GM04503 (cell line): ENCODE data around the gene NSMCE4A.
"Not testable (repeated sequence)": the region's sequence is repeated elsewhere in the genome, so short reads cannot be mapped to it uniquely, and the experiment has no call there.

Experiments used
- DNase-seq: peaks from one replicate; pipeline ENCODE4 v3.0.0-alpha.2; 2012; ENCODE audit warnings: low read depth

The NSMCE4A gene, protein sequence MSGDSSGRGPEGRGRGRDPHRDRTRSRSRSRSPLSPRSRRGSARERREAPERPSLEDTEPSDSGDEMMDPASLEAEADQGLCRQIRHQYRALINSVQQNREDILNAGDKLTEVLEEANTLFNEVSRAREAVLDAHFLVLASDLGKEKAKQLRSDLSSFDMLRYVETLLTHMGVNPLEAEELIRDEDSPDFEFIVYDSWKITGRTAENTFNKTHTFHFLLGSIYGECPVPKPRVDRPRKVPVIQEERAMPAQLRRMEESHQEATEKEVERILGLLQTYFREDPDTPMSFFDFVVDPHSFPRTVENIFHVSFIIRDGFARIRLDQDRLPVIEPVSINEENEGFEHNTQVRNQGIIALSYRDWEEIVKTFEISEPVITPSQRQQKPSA

DNA sequence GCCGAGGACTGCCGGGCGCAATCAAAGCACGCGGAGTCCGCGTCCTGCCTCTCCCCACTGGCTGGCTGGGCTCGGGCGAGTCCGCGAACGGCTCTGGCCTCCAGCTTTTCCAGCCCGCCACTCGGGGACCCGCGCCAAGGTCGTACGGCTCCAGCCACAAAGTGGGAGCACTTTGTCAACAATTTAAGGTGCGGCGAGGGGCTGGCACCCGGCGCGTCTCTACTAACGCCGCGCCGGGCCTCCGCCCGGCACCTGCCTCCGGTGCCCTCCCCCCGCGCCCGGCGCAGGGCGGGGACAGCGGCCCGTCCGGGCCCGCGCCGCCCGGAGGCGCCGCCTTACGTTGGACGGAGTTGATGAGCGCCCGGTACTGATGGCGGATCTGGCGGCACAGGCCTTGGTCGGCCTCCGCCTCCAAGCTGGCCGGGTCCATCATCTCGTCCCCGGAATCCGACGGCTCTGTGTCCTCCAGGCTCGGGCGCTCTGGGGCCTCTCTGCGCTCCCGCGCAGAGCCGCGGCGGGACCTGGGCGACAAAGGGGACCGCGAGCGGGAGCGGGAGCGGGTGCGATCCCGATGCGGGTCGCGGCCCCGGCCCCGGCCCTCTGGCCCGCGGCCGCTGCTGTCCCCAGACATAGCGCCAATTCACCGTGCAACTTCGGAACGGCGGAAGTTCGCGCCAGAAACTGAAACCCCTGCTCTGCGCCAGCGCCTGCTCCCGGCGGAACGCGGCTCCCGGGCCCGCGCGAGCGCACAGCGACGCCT lies at the start of gene NSMCE4A:
TSS of gene NSMCE4A (minus strand) at position 683 of the 760 bp plus-strand sequence. CDS start at position 631, 52 bp downstream.
- DNase-seq, result peak; percentile 21

DNA sequence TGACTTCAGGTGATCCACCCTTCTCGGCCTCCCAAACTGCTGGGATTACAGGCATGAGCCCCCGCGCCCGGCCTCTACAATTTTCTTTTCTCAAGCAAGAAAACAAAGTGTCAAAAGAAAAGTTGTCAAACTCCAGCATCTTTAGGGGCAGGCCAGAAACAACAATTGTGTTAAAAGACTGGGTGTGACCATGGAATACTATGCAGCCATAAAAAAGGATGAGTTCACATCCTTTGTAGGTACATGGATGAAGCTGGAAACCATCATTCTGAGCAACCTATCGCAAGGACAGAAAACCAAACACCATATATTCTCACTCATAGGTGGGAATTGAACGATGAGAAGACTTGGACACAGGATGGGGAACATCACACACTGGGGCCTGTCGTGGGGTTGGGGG lies 48.2 kb upstream of the NSMCE4A start:
- DNase-seq, result not testable (repeated sequence)

DNA sequence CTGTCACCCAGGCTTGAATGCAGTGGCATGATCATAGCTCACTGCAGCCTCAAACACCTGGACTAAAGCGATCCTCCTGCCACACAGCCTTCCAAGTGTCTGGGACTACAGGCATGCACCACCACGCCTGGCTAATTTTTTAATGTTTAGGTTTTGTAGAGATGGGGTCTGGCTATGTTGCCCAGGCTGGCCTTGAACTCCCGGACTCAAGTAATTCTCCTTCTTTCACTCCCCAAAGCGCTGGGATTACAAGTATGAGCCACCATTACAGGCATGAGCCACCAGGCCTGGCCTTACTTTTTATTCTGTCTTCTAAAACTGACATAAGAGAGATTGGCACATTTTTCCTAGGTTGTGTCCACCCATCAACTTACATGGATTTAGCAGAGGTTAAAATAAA lies 47.3 kb upstream of the NSMCE4A start:
- no peak for DNase-seq

DNA sequence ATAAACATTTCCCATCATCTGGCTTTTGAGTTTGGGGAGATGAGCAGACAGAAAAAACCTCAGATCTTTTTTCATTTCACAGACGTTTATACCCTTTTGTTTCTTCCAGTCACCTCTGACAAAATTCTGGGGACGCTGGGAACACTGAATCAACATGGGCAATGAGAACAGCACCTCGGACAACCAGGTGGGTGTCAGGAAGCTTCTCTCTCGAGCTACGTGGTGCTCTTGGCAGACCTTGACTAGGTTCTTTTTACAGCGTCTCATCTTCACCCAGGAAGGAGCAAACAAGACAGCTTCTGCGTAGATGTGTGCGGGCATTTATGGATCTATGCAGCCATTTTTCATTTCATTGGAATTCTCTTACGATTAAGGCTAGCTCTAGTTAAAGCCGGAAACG lies 46.8 kb upstream of the NSMCE4A start:
- no peak for DNase-seq

DNA sequence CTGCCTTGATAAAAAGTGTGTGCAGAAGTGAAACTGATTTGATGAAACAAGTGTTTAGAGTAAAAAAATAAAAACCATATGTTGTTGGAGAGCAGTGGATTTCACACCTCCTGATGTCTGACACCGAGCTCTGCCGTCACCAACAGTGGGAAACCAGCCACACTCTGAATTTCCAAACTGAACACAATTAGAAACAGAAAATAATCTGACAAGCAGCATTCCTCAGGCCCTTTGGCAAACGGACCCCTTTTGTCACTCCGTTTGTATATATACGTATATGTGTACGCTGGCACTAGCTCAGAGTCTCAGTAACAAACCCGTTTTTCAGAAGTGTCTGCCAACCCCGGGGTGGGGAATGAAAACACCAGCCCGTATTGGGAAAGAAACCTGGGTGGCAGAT lies 46.4 kb upstream of the NSMCE4A start:
- DNase-seq, result no peak

DNA sequence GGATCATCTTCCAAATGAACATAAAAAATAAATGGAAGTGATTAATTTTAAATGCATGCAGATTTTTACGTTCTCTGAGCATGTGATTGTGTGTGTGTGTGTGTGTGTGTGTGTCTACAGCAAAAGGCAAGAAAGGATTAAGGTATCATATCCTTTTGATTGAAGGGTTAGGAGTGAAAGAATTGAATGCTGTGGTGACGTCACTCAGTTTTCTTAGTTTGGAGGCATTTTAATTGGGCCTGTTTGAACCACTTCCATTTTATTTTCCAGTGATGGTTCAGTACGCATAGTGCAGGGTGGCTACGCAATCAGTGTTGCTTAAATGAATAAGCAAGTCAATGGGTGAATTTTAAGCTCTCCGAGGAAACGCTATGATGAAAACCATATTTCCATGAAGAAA lies 45.2 kb upstream of the NSMCE4A start:
- no peak for DNase-seq

DNA sequence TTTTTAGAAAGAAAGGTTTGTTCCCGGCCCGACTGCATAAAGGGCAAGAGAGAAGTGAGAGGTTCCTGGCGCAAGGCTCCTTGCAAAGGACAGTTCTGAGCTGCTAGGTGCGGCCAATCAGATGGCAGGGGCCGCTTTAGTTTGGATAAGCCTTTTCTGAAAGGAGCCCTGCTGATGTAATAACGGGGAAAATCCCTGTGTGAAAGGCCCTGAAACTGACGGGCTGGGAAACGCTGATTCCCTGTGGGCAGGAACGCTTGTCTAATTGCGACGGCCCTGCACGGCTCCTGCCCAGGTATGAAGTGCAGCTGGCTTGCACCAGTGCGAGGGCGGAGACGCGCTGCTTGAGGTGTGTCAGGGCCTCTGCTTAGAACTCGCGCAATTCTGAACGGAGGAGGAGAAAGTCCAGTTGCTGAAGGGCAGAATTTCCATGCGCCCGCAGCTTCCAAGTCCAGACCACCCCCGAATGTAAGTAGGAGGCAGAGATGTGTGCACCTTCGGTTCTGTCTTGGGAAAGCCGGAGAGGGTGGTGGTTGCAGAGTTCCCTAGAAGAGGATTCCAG lies 44.5 kb upstream of the NSMCE4A start:
- no peak for DNase-seq

DNA sequence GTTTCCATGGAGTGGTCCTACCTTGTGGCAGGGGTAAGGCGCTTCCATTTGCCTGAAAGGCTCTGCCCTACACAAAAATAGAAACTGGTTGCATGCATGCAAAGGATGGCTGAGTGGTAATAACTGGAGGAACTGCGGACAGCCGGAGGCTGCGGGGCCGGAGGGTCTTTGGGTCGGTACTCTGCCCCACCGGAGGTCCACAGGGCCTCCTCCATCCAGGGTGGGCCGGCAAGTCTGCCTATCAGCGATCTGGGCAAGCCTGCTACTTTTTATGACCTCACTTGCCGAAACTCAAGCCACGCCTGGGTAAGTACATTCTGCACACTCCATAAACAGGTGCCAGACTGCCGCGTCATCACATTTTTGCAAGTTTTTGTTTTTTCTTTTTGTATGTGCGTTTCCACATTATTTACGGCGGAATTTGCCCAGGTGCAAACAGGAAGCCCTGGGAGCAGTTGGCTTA lies 44.0 kb upstream of the NSMCE4A start:
- no peak for DNase-seq

DNA sequence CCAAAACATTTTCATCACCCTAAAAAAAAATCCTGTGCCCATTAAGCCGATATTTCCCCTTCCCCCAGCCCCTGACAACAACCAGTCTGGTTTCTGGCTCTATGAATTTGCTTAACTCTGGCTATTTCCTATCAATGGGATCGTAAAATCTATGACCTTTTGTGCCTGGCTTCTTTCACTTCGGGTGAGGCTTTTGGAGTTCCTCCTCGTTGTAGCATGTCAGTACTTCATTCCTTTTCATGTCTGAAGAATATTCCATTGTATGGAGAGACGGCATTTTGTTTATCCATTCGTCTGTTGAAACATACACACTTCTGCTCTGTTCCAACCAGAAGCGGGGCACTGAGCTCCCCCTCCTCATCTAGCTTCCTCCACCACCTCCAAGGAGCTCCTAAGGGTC lies 43.5 kb upstream of the NSMCE4A start:
- no peak for DNase-seq

DNA sequence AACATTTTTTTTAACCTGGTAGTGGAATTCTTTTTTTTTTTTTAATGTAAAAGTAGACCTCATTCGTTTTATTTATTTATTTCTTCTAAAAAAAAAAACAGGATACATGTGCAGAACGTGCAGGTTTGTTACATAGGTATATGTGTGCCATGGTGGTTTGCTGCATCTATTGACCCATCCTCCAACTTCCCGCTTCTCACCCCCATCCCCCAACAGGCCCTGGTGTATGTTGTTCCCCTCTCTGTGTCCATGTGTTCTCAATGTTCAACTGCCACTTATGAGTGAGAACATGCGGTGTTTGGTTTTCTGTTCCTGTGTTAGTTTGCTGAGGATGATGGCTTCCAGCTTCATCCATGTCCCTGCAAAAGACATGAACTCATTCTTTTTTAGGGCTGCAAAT lies 42.9 kb upstream of the NSMCE4A start:
- DNase-seq, result not testable (repeated sequence)

DNA sequence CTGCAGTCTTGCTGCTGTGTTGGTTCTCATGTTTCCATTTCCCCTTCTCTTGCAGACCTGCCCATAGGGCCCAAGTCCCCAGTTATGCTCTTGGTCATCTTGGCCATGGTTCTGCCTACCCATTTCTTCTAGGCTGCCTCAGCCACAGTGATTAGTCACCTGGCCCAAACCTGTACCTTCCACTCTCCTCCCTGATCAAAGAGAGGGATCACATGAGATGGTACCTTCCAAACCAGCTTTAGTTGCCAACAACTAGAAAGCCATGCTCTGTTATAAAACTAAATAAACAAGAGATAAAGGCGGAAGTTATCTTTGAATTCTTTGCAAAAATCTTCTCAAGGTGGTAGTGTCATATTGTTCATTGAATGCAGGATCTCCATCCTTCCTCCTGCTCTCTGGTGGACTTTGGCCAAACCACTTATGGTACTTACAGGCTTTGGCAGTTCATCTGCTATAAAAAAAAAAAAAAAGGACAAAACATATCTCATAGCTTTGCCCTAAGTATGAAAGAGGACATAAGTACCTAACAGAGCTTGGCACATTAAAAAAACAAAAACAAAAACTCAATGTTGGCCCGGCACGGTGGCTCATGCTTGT lies 39.7 kb upstream of the NSMCE4A start:
- DNase-seq, result no peak

DNA sequence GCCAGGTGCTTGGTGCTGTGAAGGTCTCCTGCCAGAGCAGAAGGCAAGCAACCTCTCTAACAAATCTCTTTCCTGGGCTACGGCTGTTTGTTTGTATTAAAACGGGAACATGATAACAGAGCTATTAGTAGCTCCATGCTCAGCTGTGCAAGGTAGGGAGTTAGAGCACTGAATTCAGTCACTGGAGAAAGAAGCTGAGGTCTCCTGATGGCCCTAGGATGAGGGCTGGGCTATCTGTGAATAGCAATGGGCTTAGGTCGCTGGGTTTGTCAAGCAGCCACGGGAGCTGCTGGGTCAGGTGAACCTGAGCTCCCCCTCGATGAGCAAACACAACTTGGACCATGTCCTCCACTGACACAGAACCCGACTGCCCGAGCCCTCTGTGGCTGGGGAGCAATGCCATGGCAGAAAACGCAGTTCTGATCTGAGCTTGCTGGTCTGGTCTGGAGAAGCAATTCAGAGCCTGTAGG lies 38.3 kb upstream of the NSMCE4A start:
- DNase-seq, result no peak

DNA sequence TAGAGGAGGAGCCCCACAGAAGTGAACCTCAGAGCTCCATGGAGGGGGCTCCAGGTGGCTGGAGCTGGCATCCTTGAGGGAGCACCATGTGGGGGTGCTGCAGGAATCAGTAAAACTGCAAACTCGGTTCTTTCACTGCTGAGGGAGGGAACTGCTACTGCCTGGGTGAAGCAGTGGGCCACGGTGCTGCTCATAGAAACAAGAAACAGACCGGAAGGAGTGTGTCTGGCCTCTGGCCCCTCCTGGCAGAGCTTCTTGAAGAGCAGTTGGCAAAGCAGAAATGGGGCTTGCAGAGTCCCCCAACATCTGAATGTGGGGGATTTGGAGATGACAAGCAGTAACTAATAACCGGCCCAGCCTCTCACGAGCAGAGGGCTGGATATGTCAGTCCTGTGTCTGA lies 37.7 kb upstream of the NSMCE4A start:
- DNase-seq, result no peak

DNA sequence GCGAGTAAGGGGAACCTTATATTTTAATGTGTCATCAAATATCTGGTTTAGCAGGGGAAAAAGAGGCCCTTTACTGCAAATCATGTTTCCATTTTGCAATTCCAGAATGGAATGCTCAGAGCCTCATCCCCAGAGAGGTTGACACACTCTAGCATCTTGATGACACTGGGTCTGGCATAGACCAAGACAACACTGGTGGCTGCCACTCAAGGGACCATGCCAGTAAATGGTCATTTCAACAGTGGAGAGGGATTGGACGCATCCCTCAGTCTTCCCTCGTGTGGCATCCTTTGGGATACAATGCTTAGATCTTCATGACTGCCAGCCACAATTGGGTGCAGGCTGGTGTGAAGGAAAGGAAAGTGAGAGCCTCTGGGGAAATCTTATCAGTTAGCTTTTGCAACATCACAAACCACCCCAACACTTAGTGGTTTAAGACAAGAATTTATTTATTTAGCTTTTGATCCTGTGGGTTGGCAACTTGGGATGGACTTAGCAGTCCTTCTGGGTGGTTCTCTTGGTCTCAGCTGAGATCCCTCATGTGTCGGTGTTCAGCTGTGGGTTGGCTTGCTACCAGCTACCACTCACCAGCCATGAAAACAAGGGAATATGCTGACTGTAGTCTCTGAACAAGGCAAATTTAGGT lies 35.5 kb upstream of the NSMCE4A start:
- no peak for DNase-seq

DNA sequence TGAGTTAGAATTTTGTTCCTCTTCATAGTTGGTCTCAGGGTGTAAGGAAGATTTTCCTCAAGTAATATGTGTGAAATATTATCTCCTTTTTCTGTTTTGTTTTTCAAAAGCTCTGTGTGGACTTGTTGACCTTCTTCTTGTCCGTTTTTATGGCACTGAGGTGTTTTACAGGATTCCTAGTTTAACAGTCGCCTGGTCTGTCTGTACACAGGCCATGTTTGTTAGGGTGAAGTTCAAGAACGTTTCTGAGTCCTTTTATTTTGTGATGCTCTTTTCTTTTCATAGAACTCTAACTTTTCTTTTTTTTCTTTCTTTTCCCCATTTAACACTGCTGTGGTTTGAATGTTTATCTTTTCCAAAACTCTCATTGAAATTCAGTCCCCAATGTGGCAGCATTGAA lies 32.4 kb upstream of the NSMCE4A start:
- no peak for DNase-seq

DNA sequence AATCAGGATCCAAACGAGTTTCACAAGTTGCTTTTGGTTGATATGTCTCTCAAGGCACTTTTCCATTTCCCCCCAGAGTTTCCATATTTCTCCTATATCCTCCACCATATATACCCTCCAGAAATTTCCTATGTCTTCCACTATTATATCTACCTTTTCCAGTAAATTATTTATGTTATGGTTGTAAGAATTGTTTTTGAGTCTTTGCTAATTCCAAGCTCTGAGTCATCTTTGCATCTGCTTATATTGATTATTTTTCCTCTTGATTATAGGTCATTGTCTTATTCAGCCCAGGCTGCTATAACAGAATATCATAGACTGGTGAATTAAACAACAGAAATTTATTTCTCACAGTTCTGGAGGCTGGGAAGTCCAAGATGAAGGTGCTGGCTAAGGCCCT lies 26.7 kb upstream of the NSMCE4A start:
- no peak for DNase-seq

DNA sequence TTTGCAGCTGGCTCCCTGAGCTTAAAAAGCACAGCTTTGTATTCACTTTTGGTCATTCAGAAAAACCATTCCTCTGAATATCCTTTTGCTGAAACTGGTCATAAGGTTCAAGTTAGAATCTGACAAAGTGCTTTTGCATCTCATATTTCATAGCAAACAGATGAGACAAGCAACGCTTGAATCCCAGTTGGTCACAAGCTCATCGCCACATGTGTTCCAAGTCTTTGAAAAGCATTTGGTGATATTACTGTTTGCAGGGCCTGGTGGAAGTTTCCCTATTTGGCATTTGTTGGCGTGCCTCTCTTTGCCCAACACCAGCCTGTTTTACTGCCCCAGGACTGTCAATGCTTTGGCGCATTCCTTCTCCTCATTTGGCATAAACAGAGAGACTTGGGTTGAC lies 24.3 kb upstream of the NSMCE4A start:
- peak; percentile 26 for DNase-seq

DNA sequence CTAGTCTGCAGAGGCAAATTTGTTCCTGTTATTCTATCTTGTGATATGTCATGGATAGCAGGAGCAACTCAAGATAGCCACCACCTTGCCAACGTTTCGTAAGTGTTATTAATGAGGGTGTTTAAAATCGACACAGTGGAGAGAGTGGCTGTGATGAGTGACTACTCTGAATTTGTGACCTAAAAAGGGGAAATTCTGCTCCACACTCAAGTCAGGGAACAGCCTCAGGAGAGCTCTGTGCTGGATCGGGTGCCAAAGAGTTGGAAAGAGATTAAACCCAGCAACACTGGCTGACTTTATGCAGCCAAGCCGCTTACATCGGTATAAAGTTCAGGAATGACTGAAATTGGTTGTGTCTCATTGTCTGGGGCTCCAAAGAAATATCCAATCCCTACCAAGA lies 23.4 kb upstream of the NSMCE4A start:
- no peak for DNase-seq

DNA sequence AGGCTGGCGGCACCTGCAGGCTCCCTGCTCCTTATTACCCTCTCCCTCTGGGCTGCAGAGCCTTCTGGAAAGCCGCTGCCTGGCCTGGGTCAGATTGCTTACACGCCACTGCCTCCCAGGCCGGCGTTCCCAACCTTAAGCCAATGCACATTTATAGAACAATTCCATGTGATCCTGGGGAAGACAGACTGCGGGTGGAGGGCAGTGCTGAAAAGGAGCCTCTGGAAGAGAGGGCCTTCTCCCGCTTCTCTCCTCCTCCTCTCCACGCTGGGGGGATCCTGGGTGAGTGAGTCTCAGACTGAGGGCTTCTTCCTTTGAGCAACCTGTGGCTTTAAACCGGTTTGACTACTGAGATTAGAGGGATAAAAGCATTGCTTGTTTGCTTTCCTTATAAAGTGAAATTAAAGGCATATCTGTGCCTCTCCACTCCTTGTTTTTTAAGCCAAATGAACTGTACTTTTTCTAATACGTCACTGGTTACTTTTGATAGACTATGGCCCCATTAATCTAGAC lies 19.5 kb upstream of the NSMCE4A start:
- DNase-seq, result no peak

DNA sequence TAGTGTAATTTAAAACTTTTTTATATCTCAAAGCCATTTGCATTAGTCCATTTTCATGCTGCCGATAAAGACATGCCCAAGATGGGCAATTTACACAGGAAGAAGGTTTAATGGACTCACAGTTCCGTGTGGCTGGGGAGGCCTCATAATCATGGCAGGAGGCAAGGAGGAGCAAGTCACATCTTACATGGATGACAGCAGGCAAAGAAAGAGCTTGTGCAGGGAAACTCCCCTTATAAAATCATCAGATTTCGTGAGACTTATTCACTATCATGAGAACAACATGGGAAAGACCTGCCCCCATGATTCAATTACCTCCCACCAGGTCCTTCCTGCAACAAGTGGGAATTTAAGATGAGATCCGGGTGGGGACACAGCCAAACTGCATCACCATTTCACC lies 16.7 kb upstream of the NSMCE4A start:
- DNase-seq, result not testable (repeated sequence)

DNA sequence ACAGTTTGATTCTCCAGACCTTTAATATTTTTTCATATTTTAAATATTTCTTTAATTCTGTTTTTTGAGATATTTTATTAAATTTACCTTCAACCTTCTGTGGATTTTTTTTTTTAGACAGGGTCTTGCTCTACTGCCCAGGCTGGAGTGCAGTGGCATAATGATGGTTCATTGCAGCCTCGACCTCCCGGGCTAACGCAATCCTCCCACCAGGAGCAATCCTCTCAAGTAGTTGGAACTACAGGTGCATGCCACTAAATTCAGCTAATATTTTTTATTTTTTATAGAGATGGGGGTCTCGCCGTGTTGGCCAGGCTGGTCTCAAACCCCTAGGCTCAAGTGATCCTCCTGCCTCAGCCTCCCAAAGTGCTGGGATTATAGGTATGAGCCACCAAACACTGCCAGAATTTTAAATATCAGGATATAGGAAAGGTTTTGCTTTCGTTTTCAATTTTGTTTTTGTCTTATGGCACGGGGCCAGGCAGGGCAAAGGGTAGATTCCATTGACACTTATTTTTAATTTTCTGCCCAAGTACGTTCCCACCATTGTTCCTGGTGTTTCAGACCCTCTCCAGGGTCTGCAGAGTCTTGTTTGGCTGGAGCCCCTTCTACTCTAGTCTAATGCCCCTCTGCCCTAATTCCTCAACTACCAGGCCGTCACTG lies 15.1 kb upstream of the NSMCE4A start:
- DNase-seq, result no peak
